Mesothelial cell of epicardium (in vitro differentiated cells): ENCODE data around the gene TOP1. TPM values are rescaled to one million over a fixed set of nuclear protein-coding genes. Genes with fewer than 3 reads are reported as not detected.
A peak's percentile ranks its signal among the peaks of the same experiment; 100 is the strongest.

Source experiments
- DNase-seq, 2 experiments: peaks; one replicate each; pipeline ENCODE4 v3.0.0; 2021; ENCODE audit warnings: low spot score in 2 of 2; ENCODE audit not compliant: unreplicated experiment in 2 of 2
- H3K27ac Mint-ChIP-seq: 2 replicates; pipeline ENCODE4 v1.8.0; 2021; ENCODE audit warnings: mixed read lengths
- H3K27me3 Mint-ChIP-seq: 2 replicates; pipeline ENCODE4 v1.8.0; 2021; ENCODE audit warnings: low read depth, mixed read lengths
- H3K36me3 Mint-ChIP-seq: 2 replicates; pipeline ENCODE4 v1.8.0; 2021; ENCODE audit warnings: mixed read lengths
- H3K4me1 Mint-ChIP-seq: 2 replicates; pipeline ENCODE4 v1.8.0; 2021; ENCODE audit warnings: mixed read lengths
- H3K4me3 Mint-ChIP-seq: 2 replicates; pipeline ENCODE4 v1.8.0; 2021; ENCODE audit warnings: mild to moderate bottlenecking, moderate library complexity, mixed read lengths
- H3K9me3 Mint-ChIP-seq: 2 replicates; pipeline ENCODE4 v1.8.0; 2021; ENCODE audit warnings: mixed read lengths
- total RNA-seq: library from RNA; stranded (reverse); gene quantifications from 3 replicates; pipeline ENCODE4 v1.2.1, GENCODE V29; 2021
- TF ChIP-seq, protein P1 (sequence below): fragments of 200-600 bp; sonication (generic); IDR thresholded peaks from one replicate; pipeline ENCODE4 v1.5.0; 2021; ENCODE audit warnings: antibody characterized with exemption; ENCODE audit not compliant: unreplicated experiment

TOP1 gene
- total RNA-seq, 1 donor from 2014 or later: 76.7 TPM

DNA sequence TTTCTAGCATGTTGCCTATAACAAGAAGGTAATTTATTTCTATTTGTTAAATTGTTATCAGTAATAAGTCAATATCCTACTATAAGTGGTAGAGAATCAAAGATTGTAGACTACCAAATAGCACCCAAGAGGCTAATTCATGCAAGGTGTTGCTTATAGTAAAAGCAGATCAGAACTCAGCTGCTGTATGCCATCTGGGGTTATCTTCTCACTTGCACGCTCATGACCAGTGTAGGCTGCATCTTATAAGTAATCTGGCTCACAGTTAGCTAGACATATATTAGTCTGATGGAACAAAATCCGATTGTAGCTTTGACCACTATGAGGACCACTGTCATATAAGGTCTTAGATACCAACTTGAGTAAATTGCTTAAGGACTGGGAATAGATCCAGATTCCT lies 17.0 kb downstream of the TOP1 start:
- no peak overlapping the region for H3K27ac Mint-ChIP-seq
- DNase-seq: no peak
- no peaks in the 10 kb centered on the region for H3K36me3 Mint-ChIP-seq
- H3K4me1 Mint-ChIP-seq: peaks cover 49% of the 10 kb centered on the region
- no peaks in the 10 kb centered on the region for H3K9me3 Mint-ChIP-seq
- TF ChIP-seq, protein P1, sequence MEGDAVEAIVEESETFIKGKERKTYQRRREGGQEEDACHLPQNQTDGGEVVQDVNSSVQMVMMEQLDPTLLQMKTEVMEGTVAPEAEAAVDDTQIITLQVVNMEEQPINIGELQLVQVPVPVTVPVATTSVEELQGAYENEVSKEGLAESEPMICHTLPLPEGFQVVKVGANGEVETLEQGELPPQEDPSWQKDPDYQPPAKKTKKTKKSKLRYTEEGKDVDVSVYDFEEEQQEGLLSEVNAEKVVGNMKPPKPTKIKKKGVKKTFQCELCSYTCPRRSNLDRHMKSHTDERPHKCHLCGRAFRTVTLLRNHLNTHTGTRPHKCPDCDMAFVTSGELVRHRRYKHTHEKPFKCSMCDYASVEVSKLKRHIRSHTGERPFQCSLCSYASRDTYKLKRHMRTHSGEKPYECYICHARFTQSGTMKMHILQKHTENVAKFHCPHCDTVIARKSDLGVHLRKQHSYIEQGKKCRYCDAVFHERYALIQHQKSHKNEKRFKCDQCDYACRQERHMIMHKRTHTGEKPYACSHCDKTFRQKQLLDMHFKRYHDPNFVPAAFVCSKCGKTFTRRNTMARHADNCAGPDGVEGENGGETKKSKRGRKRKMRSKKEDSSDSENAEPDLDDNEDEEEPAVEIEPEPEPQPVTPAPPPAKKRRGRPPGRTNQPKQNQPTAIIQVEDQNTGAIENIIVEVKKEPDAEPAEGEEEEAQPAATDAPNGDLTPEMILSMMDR: no peak
- no peaks in the 10 kb centered on the region for H3K27me3 Mint-ChIP-seq
- H3K4me3 Mint-ChIP-seq: no peak overlapping the region

DNA sequence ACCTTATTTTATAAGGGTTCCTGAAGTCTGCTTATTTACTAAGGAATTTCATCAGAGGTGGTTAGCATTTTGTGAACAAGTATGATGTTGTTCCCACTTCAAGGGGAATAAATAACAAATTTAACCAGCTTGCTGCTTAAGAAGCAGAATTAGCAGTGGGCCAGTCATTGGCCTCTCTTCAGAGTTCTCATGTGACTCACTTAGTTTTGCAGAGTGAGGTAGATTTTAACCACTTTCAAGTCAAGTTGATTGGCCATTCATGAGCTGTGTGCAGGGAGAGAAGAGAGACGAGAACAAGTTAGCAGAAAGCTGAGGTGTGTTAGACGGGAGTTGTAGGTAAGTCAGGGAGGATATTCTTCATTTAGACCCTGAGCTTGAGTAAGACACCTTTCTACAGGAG lies 18.1 kb downstream of the TOP1 start:
- TF ChIP-seq, protein P1: no peak
- Mint-ChIP-seq H3K36me3 (no peaks in the 10 kb centered on the region), H3K27ac (no peak overlapping the region), H3K4me1 (peaks cover 60% of the 10 kb centered on the region), H3K4me3 (no peak overlapping the region), H3K27me3 (no peaks in the 10 kb centered on the region), H3K9me3 (no peaks in the 10 kb centered on the region)
- DNase-seq: no peak

DNA sequence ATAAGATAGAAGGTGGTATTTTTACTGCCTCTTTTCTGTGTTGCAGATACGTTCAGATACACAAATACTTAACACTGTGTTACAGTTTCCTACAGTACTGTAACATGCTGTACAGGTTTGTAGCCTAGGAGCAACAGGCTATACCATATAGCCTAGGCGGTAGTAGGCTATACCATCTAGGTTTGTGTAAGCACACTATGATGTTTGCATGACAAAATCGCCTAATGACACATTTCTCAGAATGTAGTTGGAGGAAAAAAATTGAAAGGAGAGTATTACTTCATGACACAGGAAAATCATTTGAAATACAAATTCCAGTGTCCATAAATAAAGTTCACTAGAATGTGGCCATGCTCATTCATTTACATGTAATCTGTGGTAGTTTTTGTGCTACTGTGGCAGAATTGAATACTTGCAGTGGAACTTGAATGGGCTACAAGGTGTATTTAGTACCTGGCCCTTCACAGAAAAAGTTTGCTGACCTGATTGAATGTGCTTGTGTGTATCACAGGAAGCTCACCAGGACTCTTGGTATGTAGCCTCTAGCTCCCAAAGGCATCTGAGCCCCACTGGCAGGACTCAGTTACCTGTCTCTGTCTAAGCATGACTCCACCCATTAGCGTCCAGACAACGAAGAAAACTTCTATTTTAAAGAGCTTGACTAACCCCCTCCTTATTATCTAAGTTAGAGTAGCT lies 18.8 kb downstream of the TOP1 start:
- Mint-ChIP-seq H3K4me1 (peaks cover 66% of the 10 kb centered on the region), H3K27ac (peak overlapping the region; percentile 87)

DNA sequence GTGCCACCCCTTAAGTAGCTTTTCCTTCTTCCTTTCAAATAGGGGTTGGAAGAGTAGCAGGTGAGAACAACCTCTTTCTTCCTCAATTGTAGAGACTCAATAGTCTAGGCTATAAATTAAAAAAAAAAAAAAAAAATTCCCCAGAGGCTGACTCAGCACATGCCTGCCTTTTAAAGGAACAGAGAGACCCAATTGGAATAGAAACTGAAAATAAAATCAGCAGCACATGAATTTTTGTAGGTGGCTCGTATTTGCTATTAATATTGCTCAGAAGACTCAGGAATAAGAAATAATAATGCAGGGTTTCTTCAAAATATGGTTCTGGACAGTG lies 19.3 kb downstream of the TOP1 start:
- no peaks in the 10 kb centered on the region for H3K9me3 Mint-ChIP-seq
- TF ChIP-seq, protein P1: no peak
- H3K27me3 Mint-ChIP-seq: no peaks in the 10 kb centered on the region
- H3K27ac Mint-ChIP-seq: peak overlapping the region; percentile 87
- no peaks in the 10 kb centered on the region for H3K36me3 Mint-ChIP-seq
- H3K4me1 Mint-ChIP-seq: peaks cover 69% of the 10 kb centered on the region
- DNase-seq: no peak
- H3K4me3 Mint-ChIP-seq: no peak overlapping the region

More for the DNA sequence above, 18.8 kb downstream of the TOP1 start:
- TF ChIP-seq, protein P1: no peak
- no peaks in the 10 kb centered on the region for H3K9me3 Mint-ChIP-seq
- no peaks in the 10 kb centered on the region for H3K27me3 Mint-ChIP-seq
- H3K36me3 Mint-ChIP-seq: no peaks in the 10 kb centered on the region
- DNase-seq: no peak
- no peak overlapping the region for H3K4me3 Mint-ChIP-seq

DNA sequence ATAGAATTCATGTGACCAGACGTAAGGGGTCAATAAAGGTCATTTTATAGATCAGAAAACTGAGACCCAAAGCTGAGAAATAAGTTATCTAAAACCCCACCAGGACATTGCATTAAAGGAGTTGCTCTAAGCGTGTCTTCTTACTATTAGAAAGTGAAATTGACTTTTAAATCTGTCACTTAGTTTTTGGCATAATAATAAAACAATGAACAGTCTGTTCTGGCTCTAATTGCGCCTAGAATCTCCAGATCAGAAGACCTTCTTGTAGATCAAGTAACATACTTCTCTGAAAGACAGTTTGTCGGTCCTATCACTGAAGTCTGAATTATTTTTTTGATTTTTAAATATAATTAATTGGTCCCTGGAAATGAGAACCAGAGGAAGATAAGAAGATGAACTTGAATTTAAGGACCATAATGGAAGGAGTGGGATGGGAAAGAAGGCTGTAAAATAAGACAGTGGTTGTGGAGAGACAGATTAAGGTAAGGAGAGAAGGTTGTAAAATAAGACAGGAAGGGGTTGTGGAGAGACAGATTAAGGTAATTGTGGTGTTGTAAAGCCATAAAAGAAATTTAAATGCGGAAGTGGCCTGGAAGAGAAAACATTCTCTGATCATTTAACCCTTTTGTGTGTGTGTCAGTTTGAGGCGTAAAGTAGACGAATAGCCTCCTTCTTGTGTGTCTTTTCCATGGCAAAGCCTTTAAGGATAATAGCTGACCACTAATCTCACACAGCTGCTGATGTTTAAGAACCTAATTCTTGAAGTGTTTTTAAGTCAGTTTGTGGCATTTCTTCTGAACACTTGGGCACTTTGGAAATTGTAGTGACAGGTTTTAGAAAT lies 20.1 kb downstream of the TOP1 start:
- peaks cover 2% of the 10 kb centered on the region for H3K9me3 Mint-ChIP-seq
- peaks cover 73% of the 10 kb centered on the region for H3K4me1 Mint-ChIP-seq
- no peaks in the 10 kb centered on the region for H3K36me3 Mint-ChIP-seq
- H3K4me3 Mint-ChIP-seq: no peak overlapping the region
- peak overlapping the region; percentile 78 for H3K27ac Mint-ChIP-seq
- no peaks in the 10 kb centered on the region for H3K27me3 Mint-ChIP-seq
- DNase-seq: no peak
- TF ChIP-seq, protein P1: no peak
